Renal pelvis (tissue), 12 donors: ENCODE data around the gene CLDN16. TPM values are rescaled to one million over a fixed set of nuclear protein-coding genes. Genes with fewer than 3 reads are reported as not detected.
A peak's percentile ranks its signal among the peaks of the same experiment; 100 is the strongest.

ENCODE experiments used
- DNase-seq: peaks from one replicate; pipeline ENCODE4 v3.0.0-alpha.2; 2013
- long read RNA-seq, 16 experiments: transcript quantifications; one replicate each; lab custom pipeline, GENCODE V29; 2026
- polyA plus RNA-seq, 3 donors: library from polyadenylated mRNA; unstranded; fragments of 120-200 nt; gene quantifications; one replicate each; pipeline ENCODE4 v1.2.1, GENCODE V29; 2013; ENCODE audit not compliant: insufficient read length in 3 of 3

The CLDN16 gene
- polyA plus RNA-seq = 10 to 100 TPM; 28.6 to 43.0 (median 29.3) TPM
- long read RNA-seq, donor 1, transcript CLDN16-201 (5 exons, 3,273 nt) = major isoform, 16 of 56 reads
- long read RNA-seq, donor 1, partial matches to known transcripts = 29 of 56 reads
- long read RNA-seq, donor 1, other reads (novel, unspliced or antisense) = 11 of 56 reads
- long read RNA-seq, donor 2, partial matches to known transcripts = 22 of 22 reads
- long read RNA-seq, donor 2, other reads (novel, unspliced or antisense) = 0 of 22 reads
- long read RNA-seq, donor 3, transcript CLDN16-201 (5 exons, 3,273 nt) = major isoform, 10 of 18 reads
- long read RNA-seq, donor 3, partial matches to known transcripts = 8 of 18 reads
- long read RNA-seq, donor 3, other reads (novel, unspliced or antisense) = 0 of 18 reads
- long read RNA-seq, donor 4, transcript CLDN16-201 (5 exons, 3,273 nt) = major isoform, 10 of 31 reads
- long read RNA-seq, donor 4, partial matches to known transcripts = 12 of 31 reads
- long read RNA-seq, donor 4, other reads (novel, unspliced or antisense) = 9 of 31 reads
- long read RNA-seq, donor 5, transcript CLDN16-201 (5 exons, 3,273 nt) = major isoform, 7 of 7 reads
- long read RNA-seq, donor 5, partial matches to known transcripts = 0 of 7 reads
- long read RNA-seq, donor 5, other reads (novel, unspliced or antisense) = 0 of 7 reads
- long read RNA-seq, donor 6, transcript CLDN16-201 (5 exons, 3,273 nt) = major isoform, 14 of 70 reads
- long read RNA-seq, donor 6, partial matches to known transcripts = 44 of 70 reads
- long read RNA-seq, donor 6, other reads (novel, unspliced or antisense) = 12 of 70 reads
- long read RNA-seq, donor 7, transcript CLDN16-201 (5 exons, 3,273 nt) = major isoform, 14 of 14 reads
- long read RNA-seq, donor 7, partial matches to known transcripts = 0 of 14 reads
- long read RNA-seq, donor 7, other reads (novel, unspliced or antisense) = 0 of 14 reads
- long read RNA-seq, donor 8 = 0 reads
- long read RNA-seq, donor 9, transcript CLDN16-201 (5 exons, 3,273 nt) = major isoform, 24 of 43 reads
- long read RNA-seq, donor 9, partial matches to known transcripts = 19 of 43 reads
- long read RNA-seq, donor 9, other reads (novel, unspliced or antisense) = 0 of 43 reads
- long read RNA-seq, donor 10, transcript CLDN16-201 (5 exons, 3,273 nt) = major isoform, 8 of 21 reads
- long read RNA-seq, donor 10, partial matches to known transcripts = 13 of 21 reads
- long read RNA-seq, donor 10, other reads (novel, unspliced or antisense) = 0 of 21 reads
- long read RNA-seq, donor 11, partial matches to known transcripts = 7 of 11 reads
- long read RNA-seq, donor 11, other reads (novel, unspliced or antisense) = 0 of 11 reads
- long read RNA-seq, donor 12, transcript CLDN16-201 (5 exons, 3,273 nt) = major isoform, 9 of 57 reads
- long read RNA-seq, donor 12, partial matches to known transcripts = 40 of 57 reads
- long read RNA-seq, donor 12, other reads (novel, unspliced or antisense) = 8 of 57 reads
- long read RNA-seq, donor 13, transcript CLDN16-201 (5 exons, 3,273 nt) = major isoform, 13 of 13 reads
- long read RNA-seq, donor 13, partial matches to known transcripts = 0 of 13 reads
- long read RNA-seq, donor 13, other reads (novel, unspliced or antisense) = 0 of 13 reads
- long read RNA-seq, donor 14 = 0 reads
- long read RNA-seq, donor 15, transcript CLDN16-201 (5 exons, 3,273 nt) = major isoform, 14 of 47 reads
- long read RNA-seq, donor 15, partial matches to known transcripts = 13 of 47 reads
- long read RNA-seq, donor 15, other reads (novel, unspliced or antisense) = 20 of 47 reads
- long read RNA-seq, donor 16, transcript CLDN16-201 (5 exons, 3,273 nt) = major isoform, 7 of 27 reads
- long read RNA-seq, donor 16, partial matches to known transcripts = 20 of 27 reads
- long read RNA-seq, donor 16, other reads (novel, unspliced or antisense) = 0 of 27 reads

GRCh38 chr3:190387578-190388213, at the start of gene CLDN16:
Gene CLDN16 (plus strand): TSS chr3:190388163. CDS start chr3:190388330, 167 bp downstream.
- peak; percentile 28 for DNase-seq

GRCh38 chr3:190338717-190339116, 49.2 kb upstream of the CLDN16 start:
- DNase-seq = no peak

- DNase-seq = no peak
These were observed 48.8 kb upstream of the CLDN16 start for GRCh38 chr3:190339130-190339529.

- no peak for DNase-seq
These were observed 47.9 kb upstream of the CLDN16 start for GRCh38 chr3:190340071-190340470.

- DNase-seq = peak; percentile 52
These were observed 42.7 kb upstream of the CLDN16 start for GRCh38 chr3:190345027-190345821.

- no peak for DNase-seq
These were observed 42.1 kb upstream of the CLDN16 start for GRCh38 chr3:190345878-190346277.

- DNase-seq = no peak
These were observed 41.4 kb upstream of the CLDN16 start for GRCh38 chr3:190346541-190346940.

GRCh38 chr3:190352861-190353457, 35.0 kb upstream of the CLDN16 start:
- no peak for DNase-seq

GRCh38 chr3:190356246-190356645, 31.7 kb upstream of the CLDN16 start:
- DNase-seq = no peak

GRCh38 chr3:190357468-190357867, 30.5 kb upstream of the CLDN16 start:
- DNase-seq = no peak

- no peak for DNase-seq
These were observed 28.1 kb upstream of the CLDN16 start for GRCh38 chr3:190359813-190360212.

GRCh38 chr3:190360228-190360627, 27.7 kb upstream of the CLDN16 start:
- DNase-seq = no peak

- DNase-seq = no peak
These were observed 26.2 kb upstream of the CLDN16 start for GRCh38 chr3:190361791-190362190.

- DNase-seq = no peak
These were observed 25.7 kb upstream of the CLDN16 start for GRCh38 chr3:190362258-190362657.

GRCh38 chr3:190366133-190366532, 21.8 kb upstream of the CLDN16 start:
- DNase-seq = no peak

- DNase-seq = no peak
These were observed 19.1 kb upstream of the CLDN16 start for GRCh38 chr3:190368881-190369280.

- no peak for DNase-seq
These were observed 18.2 kb upstream of the CLDN16 start for GRCh38 chr3:190369668-190370295.

GRCh38 chr3:190370369-190370768, 17.6 kb upstream of the CLDN16 start:
- no peak for DNase-seq
